Measurements from ENCODE around the gene ZNF488.

- TF ChIP-seq CTCF (IDR thresholded peaks at IDR 0.05) (no peak), POLR2A (IDR thresholded peaks at IDR 0.05) (no peak), EP300 (IDR thresholded peaks at IDR 0.05) (no peak)
These were observed 58.5 kb downstream of the ZNF488 start for GRCh38 chr10:47325303-47326291.

Data from ovary (tissue), 3 donors.